ENCODE measurements around the gene ZNF212.

GRCh38 chr7:149202831-149203231 lies 36.6 kb upstream of the ZNF212 start:
- TF ChIP-seq CTCF (IDR thresholded peaks at IDR 0.05; ENCODE audit: poor library complexity, severe bottlenecking): no peak
- TF ChIP-seq RAD21 (conservative IDR thresholded peaks at IDR 0.05): no peak

Data from neural cell (in vitro differentiated cells).